Nephron (organoid): ENCODE measurements around the gene KCNQ1.
A peak's percentile ranks its signal among the peaks of the same experiment; 100 is the strongest.

Source experiments
- H3K27ac Mint-ChIP-seq, 3 experiments: 2 replicates each; pipeline ENCODE4 v1.8.0; 2020; ENCODE audit warnings: mixed read lengths in 3 of 3, mild to moderate bottlenecking in 2 of 3, moderate library complexity in 1 of 3
- H3K27me3 Mint-ChIP-seq: 2 replicates; pipeline ENCODE4 v1.8.0; 2021; ENCODE audit warnings: low read depth, mild to moderate bottlenecking, moderate library complexity, mixed read lengths
- H3K36me3 Mint-ChIP-seq: 2 replicates; pipeline ENCODE4 v1.8.0; 2020; ENCODE audit warnings: low read depth, mixed read lengths
- H3K4me1 Mint-ChIP-seq: 2 replicates; pipeline ENCODE4 v1.8.0; 2020; ENCODE audit warnings: mixed read lengths
- H3K4me3 Mint-ChIP-seq, 3 experiments: 2 replicates each; pipeline ENCODE4 v1.8.0; 2020; ENCODE audit warnings: mild to moderate bottlenecking in 3 of 3, mixed read lengths in 3 of 3, moderate library complexity in 2 of 3
- H3K9me3 Mint-ChIP-seq: 2 replicates; pipeline ENCODE4 v1.8.0; 2020; ENCODE audit warnings: mixed read lengths
- TF ChIP-seq, protein P1 (sequence below), 3 experiments: fragments of 200-600 bp; sonication (generic); IDR thresholded peaks; one replicate each; pipeline ENCODE4 v1.5.0; 2021; ENCODE audit warnings: antibody characterized with exemption in 3 of 3; ENCODE audit not compliant: unreplicated experiment in 3 of 3

Gene KCNQ1

DNA sequence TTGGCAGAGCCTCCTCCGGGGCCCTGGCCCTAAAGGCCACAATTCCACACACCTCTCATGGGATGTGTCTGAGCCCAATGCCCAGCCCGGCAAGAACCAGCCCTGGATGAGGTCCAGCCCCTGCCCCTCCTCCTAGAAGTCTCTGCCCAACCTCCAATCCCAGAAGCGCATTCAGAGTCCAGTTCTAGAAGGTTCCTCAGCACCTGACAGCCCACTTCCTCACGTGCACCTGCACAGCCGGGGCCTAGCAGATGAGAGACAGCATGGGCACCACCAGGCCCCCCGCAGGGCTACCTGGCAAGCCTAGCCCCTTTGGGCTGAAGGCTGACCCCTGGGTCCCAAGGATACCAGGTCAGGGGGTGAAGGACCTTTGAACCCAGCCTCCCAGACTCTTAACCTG, 452.2 kb downstream of the KCNQ1 start:
- no peak overlapping the region for H3K27ac Mint-ChIP-seq
- no peaks in the 10 kb centered on the region for H3K9me3 Mint-ChIP-seq
- TF ChIP-seq, protein P1, sequence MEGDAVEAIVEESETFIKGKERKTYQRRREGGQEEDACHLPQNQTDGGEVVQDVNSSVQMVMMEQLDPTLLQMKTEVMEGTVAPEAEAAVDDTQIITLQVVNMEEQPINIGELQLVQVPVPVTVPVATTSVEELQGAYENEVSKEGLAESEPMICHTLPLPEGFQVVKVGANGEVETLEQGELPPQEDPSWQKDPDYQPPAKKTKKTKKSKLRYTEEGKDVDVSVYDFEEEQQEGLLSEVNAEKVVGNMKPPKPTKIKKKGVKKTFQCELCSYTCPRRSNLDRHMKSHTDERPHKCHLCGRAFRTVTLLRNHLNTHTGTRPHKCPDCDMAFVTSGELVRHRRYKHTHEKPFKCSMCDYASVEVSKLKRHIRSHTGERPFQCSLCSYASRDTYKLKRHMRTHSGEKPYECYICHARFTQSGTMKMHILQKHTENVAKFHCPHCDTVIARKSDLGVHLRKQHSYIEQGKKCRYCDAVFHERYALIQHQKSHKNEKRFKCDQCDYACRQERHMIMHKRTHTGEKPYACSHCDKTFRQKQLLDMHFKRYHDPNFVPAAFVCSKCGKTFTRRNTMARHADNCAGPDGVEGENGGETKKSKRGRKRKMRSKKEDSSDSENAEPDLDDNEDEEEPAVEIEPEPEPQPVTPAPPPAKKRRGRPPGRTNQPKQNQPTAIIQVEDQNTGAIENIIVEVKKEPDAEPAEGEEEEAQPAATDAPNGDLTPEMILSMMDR (IDR thresholded peaks at IDR 0.05; ENCODE audit: unreplicated experiment in 3 of 3), result no peak
- H3K36me3 Mint-ChIP-seq, result no peaks in the 10 kb centered on the region
- H3K4me3 Mint-ChIP-seq, result no peak overlapping the region
- H3K4me1 Mint-ChIP-seq, result peaks cover under 1% of the 10 kb centered on the region
- H3K27me3 Mint-ChIP-seq, result peaks cover 16% of the 10 kb centered on the region

DNA sequence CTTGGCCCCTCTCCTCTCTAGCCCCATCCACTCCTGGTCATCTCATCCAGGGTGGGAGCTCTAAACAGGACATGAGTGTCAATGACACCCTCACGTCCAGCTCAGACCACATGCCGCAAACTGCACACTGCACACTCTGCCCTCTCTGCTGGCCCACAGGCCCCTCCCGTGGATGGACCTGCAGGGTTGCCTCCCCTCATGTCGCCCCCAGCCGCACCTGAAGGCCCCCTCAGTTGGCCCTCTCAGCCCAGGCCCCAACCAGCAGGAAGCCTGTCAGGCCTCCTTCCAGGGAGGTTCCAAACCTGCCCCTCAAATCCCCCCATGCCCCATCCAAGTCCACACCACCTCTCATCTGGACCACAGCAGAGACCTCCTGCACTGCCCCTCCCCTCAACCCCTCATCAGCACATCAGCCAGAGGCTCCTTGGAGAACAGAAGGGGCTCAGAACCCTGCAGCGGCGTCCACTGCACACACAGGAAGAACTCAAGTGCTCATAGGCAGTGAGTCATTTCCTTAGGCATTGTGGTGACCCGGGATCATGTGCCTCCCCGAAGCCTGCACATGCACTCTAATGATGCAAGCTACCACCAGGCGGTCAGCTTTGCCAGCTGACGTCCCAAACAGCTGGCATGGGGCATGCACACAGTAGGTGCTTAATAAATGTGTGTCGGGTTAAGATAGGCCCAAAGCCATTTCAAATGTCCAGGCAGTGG, 453.7 kb downstream of the KCNQ1 start:
- Mint-ChIP-seq H3K4me1 (peaks cover under 1% of the 10 kb centered on the region), H3K9me3 (no peaks in the 10 kb centered on the region), H3K4me3 (peak overlapping the region in 1 of 3 experiments; percentile 36), H3K27me3 (peaks cover 18% of the 10 kb centered on the region), H3K27ac (peak overlapping the region in 1 of 3 experiments; percentile 54), H3K36me3 (no peaks in the 10 kb centered on the region)
- TF ChIP-seq, protein P1 (IDR thresholded peaks at IDR 0.05; ENCODE audit: unreplicated experiment in 3 of 3), result no peak
